Endothelial cell (in vitro differentiated cells): Measurements from ENCODE around the gene ATXN1. TPM values are rescaled to one million over a fixed set of nuclear protein-coding genes. Genes with fewer than 3 reads are reported as not detected.

Experiments
- DNase-seq: peaks from one replicate; pipeline ENCODE4 v3.0.0; 2021; ENCODE audit warnings: low spot score
- H3K27ac Mint-ChIP-seq: one replicate; pipeline ENCODE4 v1.8.0; 2021; ENCODE audit warnings: mixed read lengths, inconsistent platforms; ENCODE audit not compliant: unreplicated experiment
- H3K27me3 Mint-ChIP-seq: one replicate; pipeline ENCODE4 v1.8.0; 2021; ENCODE audit warnings: mild to moderate bottlenecking, moderate library complexity, mixed read lengths, inconsistent platforms; ENCODE audit not compliant: unreplicated experiment
- H3K36me3 Mint-ChIP-seq: one replicate; pipeline ENCODE4 v1.8.0; 2021; ENCODE audit warnings: mild to moderate bottlenecking, low read depth, mixed read lengths, inconsistent platforms; ENCODE audit not compliant: unreplicated experiment
- H3K4me1 Mint-ChIP-seq: one replicate; pipeline ENCODE4 v1.8.0; 2021; ENCODE audit warnings: mild to moderate bottlenecking, mixed read lengths, inconsistent platforms; ENCODE audit not compliant: unreplicated experiment
- H3K4me3 Mint-ChIP-seq: one replicate; pipeline ENCODE4 v1.8.0; 2021; ENCODE audit warnings: mild to moderate bottlenecking, mixed read lengths, inconsistent platforms; ENCODE audit not compliant: unreplicated experiment
- H3K9me3 Mint-ChIP-seq: one replicate; pipeline ENCODE4 v1.8.0; 2021; ENCODE audit warnings: mixed read lengths, inconsistent platforms; ENCODE audit not compliant: unreplicated experiment
- total RNA-seq: library from RNA; stranded (reverse); fragmentation: NEBNext Ultra II Directional; extraction: Animal tissue kit (Norgen Biotek cat#: 25700); gene quantifications from one replicate; pipeline ENCODE4 v1.2.1, GENCODE V29; 2021; ENCODE audit not compliant: unreplicated experiment
- TF ChIP-seq, protein P1 (sequence below): fragments of 200-600 bp; sonication (generic); IDR thresholded peaks from one replicate; pipeline ENCODE4 v1.5.0; 2021; ENCODE audit warnings: antibody characterized with exemption; ENCODE audit not compliant: unreplicated experiment

The ATXN1 gene
- total RNA-seq, 1 donor from 2014 or later = 18.7 TPM

DNA sequence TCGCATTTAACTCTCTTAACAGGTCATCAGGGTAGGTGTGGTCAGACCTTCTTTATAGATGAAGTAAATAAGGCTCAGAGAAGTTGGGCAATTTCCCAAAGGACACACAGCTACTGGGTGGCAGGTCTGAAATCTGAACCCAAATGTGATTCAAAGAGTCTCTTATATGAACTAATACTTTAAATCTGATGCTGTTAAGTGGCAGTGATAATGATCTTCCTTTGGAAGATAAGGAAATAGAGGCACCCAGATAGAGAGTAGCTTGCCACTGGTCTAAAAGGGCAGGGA is 285.8 kb downstream of the ATXN1 start:
- no peaks in the 10 kb centered on the region for H3K27me3 Mint-ChIP-seq
- H3K36me3 Mint-ChIP-seq = no peaks in the 10 kb centered on the region
- no peak for DNase-seq
- H3K4me1 Mint-ChIP-seq = peaks cover 10% of the 10 kb centered on the region
- no peaks in the 10 kb centered on the region for H3K9me3 Mint-ChIP-seq
- no peak overlapping the region for H3K4me3 Mint-ChIP-seq
- TF ChIP-seq, protein P1, sequence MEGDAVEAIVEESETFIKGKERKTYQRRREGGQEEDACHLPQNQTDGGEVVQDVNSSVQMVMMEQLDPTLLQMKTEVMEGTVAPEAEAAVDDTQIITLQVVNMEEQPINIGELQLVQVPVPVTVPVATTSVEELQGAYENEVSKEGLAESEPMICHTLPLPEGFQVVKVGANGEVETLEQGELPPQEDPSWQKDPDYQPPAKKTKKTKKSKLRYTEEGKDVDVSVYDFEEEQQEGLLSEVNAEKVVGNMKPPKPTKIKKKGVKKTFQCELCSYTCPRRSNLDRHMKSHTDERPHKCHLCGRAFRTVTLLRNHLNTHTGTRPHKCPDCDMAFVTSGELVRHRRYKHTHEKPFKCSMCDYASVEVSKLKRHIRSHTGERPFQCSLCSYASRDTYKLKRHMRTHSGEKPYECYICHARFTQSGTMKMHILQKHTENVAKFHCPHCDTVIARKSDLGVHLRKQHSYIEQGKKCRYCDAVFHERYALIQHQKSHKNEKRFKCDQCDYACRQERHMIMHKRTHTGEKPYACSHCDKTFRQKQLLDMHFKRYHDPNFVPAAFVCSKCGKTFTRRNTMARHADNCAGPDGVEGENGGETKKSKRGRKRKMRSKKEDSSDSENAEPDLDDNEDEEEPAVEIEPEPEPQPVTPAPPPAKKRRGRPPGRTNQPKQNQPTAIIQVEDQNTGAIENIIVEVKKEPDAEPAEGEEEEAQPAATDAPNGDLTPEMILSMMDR = no peak
- no peak overlapping the region for H3K27ac Mint-ChIP-seq

DNA sequence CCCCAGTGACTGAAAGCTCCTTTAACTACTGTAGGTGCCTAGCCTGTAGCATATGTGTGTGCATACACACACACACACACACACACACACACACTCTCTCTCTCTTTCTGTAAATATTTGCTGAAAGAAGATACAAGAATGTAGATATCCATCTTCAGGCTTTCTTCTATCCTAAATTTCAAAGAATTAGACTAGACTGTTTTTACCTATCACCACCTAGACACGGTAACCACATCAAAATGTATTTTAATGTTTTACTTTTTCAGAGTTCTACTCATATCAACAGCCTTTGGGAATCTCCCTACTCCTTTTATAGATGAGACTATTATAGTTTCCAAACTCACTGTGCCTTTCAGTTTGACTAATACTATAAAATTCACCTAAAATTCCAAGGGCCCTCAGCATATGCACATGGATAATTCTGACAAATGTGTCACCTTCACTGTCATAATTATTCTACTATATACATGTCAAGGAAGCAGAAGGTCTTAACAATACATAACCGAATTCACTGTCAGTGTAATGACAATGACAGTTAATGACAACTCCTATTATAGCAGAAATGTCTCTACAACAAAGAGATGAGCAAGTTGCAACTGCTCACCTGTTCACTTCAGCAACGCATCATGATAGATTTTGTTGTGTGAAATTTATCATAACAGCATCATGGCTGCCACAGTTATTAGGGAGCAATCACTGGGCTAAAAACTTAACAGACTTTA is 286.3 kb downstream of the ATXN1 start:
- Mint-ChIP-seq H3K4me1 (peaks cover 10% of the 10 kb centered on the region), H3K4me3 (no peak overlapping the region), H3K36me3 (no peaks in the 10 kb centered on the region), H3K27ac (no peak overlapping the region), H3K27me3 (no peaks in the 10 kb centered on the region), H3K9me3 (no peaks in the 10 kb centered on the region)
- TF ChIP-seq, protein P1 = no peak
- no peak for DNase-seq

DNA sequence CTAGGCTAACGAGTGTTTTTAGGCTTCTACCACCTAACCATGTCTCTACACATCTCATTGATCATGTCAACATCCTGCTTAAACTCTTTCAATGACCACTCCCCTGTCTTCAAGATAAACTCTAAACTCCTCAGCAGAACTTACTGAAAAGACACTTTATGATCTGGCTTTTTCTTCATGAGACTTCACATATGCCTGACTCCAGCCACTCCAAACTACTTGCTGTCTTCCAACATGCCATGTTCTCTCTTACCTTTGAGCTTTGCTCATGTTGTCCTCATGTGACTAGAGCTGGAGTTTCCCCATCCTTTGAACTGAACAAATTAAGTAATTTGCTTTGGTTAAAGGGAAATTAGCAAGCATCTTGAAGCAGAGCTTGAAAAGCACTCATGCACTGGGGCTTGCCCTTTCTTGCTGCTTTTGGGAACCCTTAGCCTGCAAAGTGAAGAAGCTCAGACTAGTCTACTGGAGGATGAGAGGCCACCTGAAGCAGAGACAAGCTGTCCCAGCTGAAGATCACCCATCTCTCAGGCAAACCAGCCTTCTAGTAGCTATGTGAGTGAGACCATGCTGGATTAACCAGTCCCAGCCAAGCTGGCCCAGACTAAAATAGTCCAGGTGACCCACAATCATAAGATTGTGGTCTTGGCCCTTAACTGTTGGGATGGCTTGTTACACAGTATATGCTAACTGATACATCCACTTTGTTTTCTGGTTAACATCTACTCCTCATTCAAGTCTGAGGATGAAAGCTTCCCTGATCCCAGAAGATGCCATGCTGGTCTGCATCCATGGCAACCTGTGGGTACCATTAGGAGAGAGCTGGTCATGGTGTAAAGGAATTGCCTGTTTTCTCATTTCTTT is 287.1 kb downstream of the ATXN1 start:
- Mint-ChIP-seq H3K4me3 (no peak overlapping the region), H3K27me3 (no peaks in the 10 kb centered on the region), H3K36me3 (no peaks in the 10 kb centered on the region), H3K27ac (no peak overlapping the region), H3K4me1 (peaks cover 10% of the 10 kb centered on the region), H3K9me3 (no peaks in the 10 kb centered on the region)
- no peak for DNase-seq
- TF ChIP-seq, protein P1 = no peak

DNA sequence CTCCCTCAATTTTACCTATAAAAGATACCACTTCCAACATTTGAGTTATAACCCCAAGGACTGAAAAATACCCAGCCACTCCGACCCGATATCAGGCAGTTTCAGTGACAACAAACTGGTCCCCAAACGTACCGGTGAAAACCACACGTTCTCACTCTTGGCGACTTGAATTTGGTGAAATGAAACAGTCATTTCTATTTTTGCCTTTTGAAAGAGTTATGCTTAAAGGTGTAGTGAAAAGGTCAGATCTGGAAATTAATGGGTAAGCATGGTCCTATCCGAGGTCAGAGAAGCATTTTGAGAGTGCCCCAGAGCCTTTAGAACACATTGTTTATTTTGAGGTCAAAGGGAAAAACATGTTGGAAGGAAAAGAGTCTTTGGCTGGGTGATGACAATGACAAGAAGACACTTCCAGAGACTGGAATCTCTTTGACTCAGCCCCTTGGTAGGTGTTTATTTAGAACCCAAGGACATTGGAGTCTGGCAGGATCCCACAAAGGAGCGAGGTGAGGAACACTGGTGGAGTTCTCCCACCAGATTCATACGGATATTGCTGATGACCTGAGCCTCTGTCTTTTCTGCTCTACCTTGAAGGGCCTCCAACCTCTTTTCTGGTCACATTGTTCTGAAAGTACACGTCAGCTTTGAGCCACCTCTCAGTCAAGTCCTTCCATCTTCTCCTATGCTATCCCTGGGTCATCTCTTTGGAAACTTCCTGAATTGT is 287.9 kb downstream of the ATXN1 start:
- Mint-ChIP-seq H3K36me3 (no peaks in the 10 kb centered on the region), H3K4me3 (no peak overlapping the region), H3K9me3 (no peaks in the 10 kb centered on the region), H3K27ac (no peak overlapping the region), H3K4me1 (peaks cover 10% of the 10 kb centered on the region), H3K27me3 (no peaks in the 10 kb centered on the region)
- TF ChIP-seq, protein P1 = no peak
- DNase-seq = no peak
